GM12892 (cell line): ENCODE results near the gene THAP4.

Source experiments
- POLR2AphosphoS5 ChIP-seq: IDR thresholded peaks from 2 replicates; pipeline ENCODE4 v1.6.1; 2011; ENCODE audit warnings: low read depth, low read length, control low read depth
- TAF1 ChIP-seq: IDR thresholded peaks from 2 replicates; pipeline ENCODE4 v1.6.1; 2011; ENCODE audit warnings: low read depth, mild to moderate bottlenecking, control low read depth, low read length, borderline replicate concordance

- TF ChIP-seq POLR2AphosphoS5 (no peak), TAF1 (no peak)
Measured at GRCh38 chr2:241652722-241653121, 15.8 kb upstream of the THAP4 start.
